GM21390 (cell line): ENCODE results near the gene GSTO2.
A peak's percentile ranks its signal among the peaks of the same experiment; 100 is the strongest.

Experiments
- ATAC-seq: cut with Tn5 transposase; IDR thresholded peaks from one replicate; pipeline ENCODE4 v1.9.1; 2021; ENCODE audit not compliant: unreplicated experiment

Gene GSTO2

GRCh38 chr10:104253606-104254410 lies 15.2 kb upstream of the GSTO2 start:
- ATAC-seq: no peak

- peak; percentile 85 for ATAC-seq
Observed at GRCh38 chr10:104254493-104255310, 14.3 kb upstream of the GSTO2 start, which contains the start of gene GSTO1. TSS of gene GSTO1 (plus strand) at chr10:104254892. CDS start at chr10:104254929, 37 bp downstream.

GRCh38 chr10:104255311-104255981 lies 13.5 kb upstream of the GSTO2 start:
- ATAC-seq: peak; percentile 39

- ATAC-seq: no peak
Observed at GRCh38 chr10:104256335-104256961, 12.5 kb upstream of the GSTO2 start.

GRCh38 chr10:104257235-104257634 lies 11.7 kb upstream of the GSTO2 start:
- no peak for ATAC-seq

- no peak for ATAC-seq
Observed at GRCh38 chr10:104258209-104258608, 10.8 kb upstream of the GSTO2 start.

GRCh38 chr10:104259456-104259855 lies 9.5 kb upstream of the GSTO2 start:
- ATAC-seq: no peak

- no peak for ATAC-seq
Observed at GRCh38 chr10:104259999-104260774, 8.8 kb upstream of the GSTO2 start.

GRCh38 chr10:104260775-104261115 lies 8.2 kb upstream of the GSTO2 start:
- no peak for ATAC-seq

GRCh38 chr10:104262055-104262454 lies 6.9 kb upstream of the GSTO2 start:
- ATAC-seq: no peak

GRCh38 chr10:104264783-104265182 lies 4.2 kb upstream of the GSTO2 start:
- no peak for ATAC-seq

- ATAC-seq: no peak
Observed at GRCh38 chr10:104267721-104268404, 1.1 kb upstream of the GSTO2 start.

- no peak for ATAC-seq
Observed at GRCh38 chr10:104268405-104268712, 625 bp upstream of the GSTO2 start.

- ATAC-seq: no peak
Observed at GRCh38 chr10:104273286-104273685, 4.3 kb downstream of the GSTO2 start.

GRCh38 chr10:104273899-104274575 lies 5.1 kb downstream of the GSTO2 start:
- no peak for ATAC-seq

- ATAC-seq: peak; percentile 92
Observed at GRCh38 chr10:104274762-104275721, 6.1 kb downstream of the GSTO2 start.

- no peak for ATAC-seq
Observed at GRCh38 chr10:104276192-104276591, 7.2 kb downstream of the GSTO2 start.

- no peak for ATAC-seq
Observed at GRCh38 chr10:104277785-104278184, 8.8 kb downstream of the GSTO2 start.
